Liver (tissue), 9 donors: Measurements from ENCODE around the gene COLEC12. TPM values are rescaled to one million over a fixed set of nuclear protein-coding genes. Genes with fewer than 3 reads are reported as not detected.
A peak's percentile ranks its signal among the peaks of the same experiment; 100 is the strongest.

Experiments used
- DNase-seq: peaks from one replicate; pipeline ENCODE4 v3.0.0-alpha.2; 2017; ENCODE audit warnings: low spot score
- H3K27ac ChIP-seq, 2 donors: one replicate each; pipeline ENCODE4 v1.7.0; 2013; ENCODE audit warnings: inconsistent platforms in 2 of 2, low read length in 2 of 2, control low read depth in 1 of 2, low read depth in 1 of 2, mild to moderate bottlenecking in 1 of 2
- H3K27me3 ChIP-seq, 4 donors: one replicate each; pipeline versions ENCODE4 v1.6.1 to v1.7.0; 2013; ENCODE audit warnings: low read length in 3 of 4, inconsistent platforms in 1 of 4, mild to moderate bottlenecking in 1 of 4, moderate library complexity in 1 of 4; ENCODE audit not compliant: control insufficient read depth in 4 of 4, insufficient read depth in 4 of 4
- H3K36me3 ChIP-seq, 4 donors: one replicate each; pipeline versions ENCODE4 v1.6.1 to v1.7.0; 2013; ENCODE audit warnings: low read length in 3 of 4, mild to moderate bottlenecking in 3 of 4, low read depth in 1 of 4, moderate library complexity in 1 of 4; ENCODE audit not compliant: control insufficient read depth in 4 of 4, insufficient read depth in 3 of 4
- H3K4me1 ChIP-seq, 4 donors: one replicate each; pipeline versions ENCODE4 v1.6.1 to v1.7.0; 2013; ENCODE audit warnings: low read length in 3 of 4, mild to moderate bottlenecking in 3 of 4, moderate library complexity in 1 of 4; ENCODE audit not compliant: control insufficient read depth in 4 of 4, insufficient read depth in 4 of 4
- H3K4me3 ChIP-seq, 3 donors: one replicate each; pipeline versions ENCODE4 v1.6.1 to v1.7.0; 2013; ENCODE audit warnings: low read length in 3 of 3, control low read depth in 1 of 3, low read depth in 1 of 3, mild to moderate bottlenecking in 1 of 3
- H3K9ac ChIP-seq, 2 donors: one replicate each; pipeline ENCODE4 v1.7.0; 2013; ENCODE audit warnings: low read length in 2 of 2, mild to moderate bottlenecking in 2 of 2, moderate library complexity in 2 of 2, control low read depth in 1 of 2, low read depth in 1 of 2
- H3K9me3 ChIP-seq, 4 donors: one replicate each; pipeline versions ENCODE4 v1.6.1 to v1.7.0; 2013; ENCODE audit warnings: low read length in 3 of 4; ENCODE audit not compliant: control insufficient read depth in 4 of 4
- EGR1 ChIP-seq, 2 donors: IDR thresholded peaks; 2 replicates each; pipeline ENCODE4 v1.6.1; 2016 to 2018; ENCODE audit warnings: antibody characterized with exemption in 2 of 2, low read depth in 2 of 2
- FOXA2 ChIP-seq: IDR thresholded peaks from 2 replicates; pipeline ENCODE4 v1.6.1; 2016; ENCODE audit warnings: antibody characterized with exemption
- GABPA ChIP-seq, 2 donors: IDR thresholded peaks in 1 of 2; conservative IDR thresholded peaks in 1 of 2; 2 replicates each; pipeline ENCODE4 v1.6.1; 2016; ENCODE audit warnings: antibody characterized with exemption in 2 of 2, mild to moderate bottlenecking in 1 of 2, moderate library complexity in 1 of 2
- HNF4A ChIP-seq, 2 donors: conservative IDR thresholded peaks; 2 replicates each; pipeline ENCODE4 v1.6.1; 2016; ENCODE audit warnings: antibody characterized with exemption in 2 of 2, mild to moderate bottlenecking in 2 of 2
- JUND ChIP-seq, 2 donors: IDR thresholded peaks; 2 replicates each; pipeline ENCODE4 v1.6.1; 2016; ENCODE audit warnings: antibody characterized with exemption in 2 of 2
- NR2F2 ChIP-seq: IDR thresholded peaks from 2 replicates; pipeline ENCODE4 v1.6.1; 2016; ENCODE audit warnings: antibody characterized with exemption
- RAD21 ChIP-seq, 2 donors: IDR thresholded peaks; 2 replicates each; pipeline ENCODE4 v1.6.1; 2016; ENCODE audit warnings: antibody characterized with exemption in 2 of 2, mild to moderate bottlenecking in 2 of 2
- RXRA ChIP-seq, 2 donors: IDR thresholded peaks; 2 replicates each; pipeline ENCODE4 v1.6.1; 2017 to 2018; ENCODE audit warnings: antibody characterized with exemption in 2 of 2, mild to moderate bottlenecking in 1 of 2
- SP1 ChIP-seq: IDR thresholded peaks from 2 replicates; pipeline ENCODE4 v1.6.1; 2018; ENCODE audit warnings: antibody characterized with exemption, mild to moderate bottlenecking
- TAF1 ChIP-seq: conservative IDR thresholded peaks from 2 replicates; pipeline ENCODE4 v1.6.1; 2016; ENCODE audit warnings: antibody characterized with exemption, mild to moderate bottlenecking
- WGBS: extraction: QIAGEN DNeasy Blood & Tissue Kit; methylation state at CpG from one replicate; pipeline ENCODE4 v1.1.7; 2013; 5-methylcytosine and 5-hydroxymethylcytosine counted together
- polyA plus RNA-seq, 2 donors: library from polyadenylated mRNA; stranded (reverse) in 1 of 2; unstranded in 1 of 2; fragments of 200-250 nt in 1 of 2; fragments of >200 nt in 1 of 2; fragmentation: Nextera tagmentation in 1 of 2; extraction: Ambion mirVana in 1 of 2; gene quantifications; one replicate each; pipeline versions ENCODE4 v1.2.1 to v1.2.3, GENCODE V29; 2013 to 2015
- total RNA-seq, 2 donors: library from RNA; depleted of rRNA; stranded (reverse); fragments of >200 nt; gene quantifications; one replicate each; pipeline ENCODE4 v1.2.3, GENCODE V29; 2014
- TF ChIP-seq, protein P1 (sequence below): IDR thresholded peaks from 2 replicates; pipeline ENCODE4 v1.6.1; 2016; ENCODE audit warnings: antibody characterized with exemption, mild to moderate bottlenecking
- TF ChIP-seq, protein P2 (sequence below): fragments of 150-350 bp; IDR thresholded peaks from 2 replicates; pipeline ENCODE4 v1.5.1; 2017; ENCODE audit warnings: improper control_type of control experiment, low read depth, low read length; ENCODE audit not compliant: missing input control
- TF ChIP-seq, protein P3 (sequence below): IDR thresholded peaks from 2 replicates; pipeline ENCODE4 v1.6.1; 2016; ENCODE audit warnings: antibody characterized with exemption
- donor health status: healthy.
- donor health status: healthy.
- donor health status: healthy.
- donor health status: healthy.
- donor health status: healthy.

Gene COLEC12
- total and polyA plus RNA-seq, 4 donors, result 0.03 to 1.6 (median 0.28) TPM

DNA sequence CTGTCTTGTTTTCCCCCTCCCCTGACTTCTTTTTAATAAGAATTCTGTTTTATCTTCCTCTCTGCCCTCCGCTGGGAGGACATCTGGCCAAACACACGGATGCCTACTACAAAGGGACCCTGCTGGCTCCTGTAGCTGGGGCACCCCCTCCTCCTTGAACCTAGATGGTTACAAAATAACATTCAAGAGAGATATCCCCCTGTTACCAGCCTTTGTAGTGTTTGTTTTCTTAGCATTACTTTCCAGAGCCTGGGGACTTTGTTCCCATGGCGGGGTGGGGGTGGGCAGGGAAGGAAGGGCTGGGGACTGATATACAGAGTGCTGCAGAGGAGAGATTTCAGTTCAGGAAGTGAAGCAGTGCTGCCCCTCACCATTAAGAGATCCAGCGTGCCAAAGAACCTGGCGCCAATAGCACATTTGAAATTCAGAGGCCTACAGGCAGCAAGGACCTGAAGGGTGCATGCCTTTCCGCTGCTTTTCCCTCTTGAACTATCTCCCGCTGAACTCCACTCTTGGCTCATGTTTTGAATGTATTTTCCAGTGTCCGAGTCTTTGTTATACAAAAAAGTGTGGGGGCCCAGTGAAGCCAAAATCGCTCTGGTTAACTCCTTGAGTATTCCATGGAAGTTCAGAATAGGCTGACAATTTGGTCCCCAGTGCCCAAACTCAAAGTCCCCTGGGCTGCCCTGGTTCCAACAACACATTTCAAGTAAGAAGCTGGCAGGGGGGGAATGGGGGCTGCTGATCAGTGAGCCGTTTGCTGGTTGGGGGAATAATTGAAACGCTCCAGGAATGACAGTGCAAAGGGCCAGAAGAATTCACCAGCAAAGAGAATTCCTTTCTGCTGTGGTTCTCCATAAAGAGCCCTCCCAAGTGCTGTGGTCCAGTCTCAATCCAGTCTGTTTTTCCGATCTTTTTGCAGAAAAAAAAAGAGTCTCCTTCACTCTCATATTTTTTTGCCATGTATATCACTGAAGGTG, 137.9 kb downstream of the COLEC12 start:
- no peaks in the 10 kb centered on the region for H3K9me3 ChIP-seq
- no peak overlapping the region for H3K27ac ChIP-seq
- H3K4me3 ChIP-seq, result no peak overlapping the region
- H3K36me3 ChIP-seq, result no peaks in the 10 kb centered on the region
- no peaks in the 10 kb centered on the region for H3K4me1 ChIP-seq
- no peak for TF ChIP-seq JUND (IDR thresholded peaks at IDR 0.05)
- TF ChIP-seq, protein P1, sequence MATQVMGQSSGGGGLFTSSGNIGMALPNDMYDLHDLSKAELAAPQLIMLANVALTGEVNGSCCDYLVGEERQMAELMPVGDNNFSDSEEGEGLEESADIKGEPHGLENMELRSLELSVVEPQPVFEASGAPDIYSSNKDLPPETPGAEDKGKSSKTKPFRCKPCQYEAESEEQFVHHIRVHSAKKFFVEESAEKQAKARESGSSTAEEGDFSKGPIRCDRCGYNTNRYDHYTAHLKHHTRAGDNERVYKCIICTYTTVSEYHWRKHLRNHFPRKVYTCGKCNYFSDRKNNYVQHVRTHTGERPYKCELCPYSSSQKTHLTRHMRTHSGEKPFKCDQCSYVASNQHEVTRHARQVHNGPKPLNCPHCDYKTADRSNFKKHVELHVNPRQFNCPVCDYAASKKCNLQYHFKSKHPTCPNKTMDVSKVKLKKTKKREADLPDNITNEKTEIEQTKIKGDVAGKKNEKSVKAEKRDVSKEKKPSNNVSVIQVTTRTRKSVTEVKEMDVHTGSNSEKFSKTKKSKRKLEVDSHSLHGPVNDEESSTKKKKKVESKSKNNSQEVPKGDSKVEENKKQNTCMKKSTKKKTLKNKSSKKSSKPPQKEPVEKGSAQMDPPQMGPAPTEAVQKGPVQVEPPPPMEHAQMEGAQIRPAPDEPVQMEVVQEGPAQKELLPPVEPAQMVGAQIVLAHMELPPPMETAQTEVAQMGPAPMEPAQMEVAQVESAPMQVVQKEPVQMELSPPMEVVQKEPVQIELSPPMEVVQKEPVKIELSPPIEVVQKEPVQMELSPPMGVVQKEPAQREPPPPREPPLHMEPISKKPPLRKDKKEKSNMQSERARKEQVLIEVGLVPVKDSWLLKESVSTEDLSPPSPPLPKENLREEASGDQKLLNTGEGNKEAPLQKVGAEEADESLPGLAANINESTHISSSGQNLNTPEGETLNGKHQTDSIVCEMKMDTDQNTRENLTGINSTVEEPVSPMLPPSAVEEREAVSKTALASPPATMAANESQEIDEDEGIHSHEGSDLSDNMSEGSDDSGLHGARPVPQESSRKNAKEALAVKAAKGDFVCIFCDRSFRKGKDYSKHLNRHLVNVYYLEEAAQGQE, result no peak
- TF ChIP-seq NR2F2, result no peak
- no peak for TF ChIP-seq RAD21 (IDR thresholded peaks at IDR 0.05)
- 55% methylated on average over 12 of the region's 12 CpGs for WGBS
- peaks cover 0 to 5% (median 0%) of the 10 kb centered on the region in 4 donors for H3K27me3 ChIP-seq
- DNase-seq, result peak; percentile 40
- H3K9ac ChIP-seq, result no peak overlapping the region

DNA sequence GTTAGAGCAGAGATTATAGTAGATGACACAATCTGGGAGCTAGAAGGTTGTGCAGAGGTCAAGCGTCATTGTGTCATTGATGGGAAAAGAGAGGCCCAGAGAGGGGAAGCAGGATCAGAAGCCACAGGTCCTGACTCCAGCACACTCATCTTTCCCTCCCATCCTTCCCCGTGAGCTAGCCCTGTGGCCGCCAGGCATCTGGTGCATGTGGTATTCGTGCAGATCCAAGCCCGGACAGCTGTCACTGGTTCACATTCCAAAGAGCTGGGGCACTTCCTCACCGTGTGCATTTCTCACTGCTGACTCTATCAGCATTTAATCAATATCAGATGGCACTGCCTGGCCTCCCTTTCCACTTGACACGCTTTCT, 138.6 kb downstream of the COLEC12 start:
- TF ChIP-seq GABPA (IDR thresholded peaks at IDR 0.05 in 1 of 2, conservative IDR thresholded peaks at IDR 0.05 in 1 of 2) (no peak), RXRA (IDR thresholded peaks at IDR 0.05) (no peak), RAD21 (IDR thresholded peaks at IDR 0.05) (no peak), SP1 (no peak), TAF1 (no peak), EGR1 (IDR thresholded peaks at IDR 0.05; ENCODE audit: low read depth in 2 of 2) (no peak), JUND (IDR thresholded peaks at IDR 0.05) (no peak), NR2F2 (no peak), FOXA2 (no peak), HNF4A (conservative IDR thresholded peaks at IDR 0.05) (no peak)
- TF ChIP-seq, protein P2, sequence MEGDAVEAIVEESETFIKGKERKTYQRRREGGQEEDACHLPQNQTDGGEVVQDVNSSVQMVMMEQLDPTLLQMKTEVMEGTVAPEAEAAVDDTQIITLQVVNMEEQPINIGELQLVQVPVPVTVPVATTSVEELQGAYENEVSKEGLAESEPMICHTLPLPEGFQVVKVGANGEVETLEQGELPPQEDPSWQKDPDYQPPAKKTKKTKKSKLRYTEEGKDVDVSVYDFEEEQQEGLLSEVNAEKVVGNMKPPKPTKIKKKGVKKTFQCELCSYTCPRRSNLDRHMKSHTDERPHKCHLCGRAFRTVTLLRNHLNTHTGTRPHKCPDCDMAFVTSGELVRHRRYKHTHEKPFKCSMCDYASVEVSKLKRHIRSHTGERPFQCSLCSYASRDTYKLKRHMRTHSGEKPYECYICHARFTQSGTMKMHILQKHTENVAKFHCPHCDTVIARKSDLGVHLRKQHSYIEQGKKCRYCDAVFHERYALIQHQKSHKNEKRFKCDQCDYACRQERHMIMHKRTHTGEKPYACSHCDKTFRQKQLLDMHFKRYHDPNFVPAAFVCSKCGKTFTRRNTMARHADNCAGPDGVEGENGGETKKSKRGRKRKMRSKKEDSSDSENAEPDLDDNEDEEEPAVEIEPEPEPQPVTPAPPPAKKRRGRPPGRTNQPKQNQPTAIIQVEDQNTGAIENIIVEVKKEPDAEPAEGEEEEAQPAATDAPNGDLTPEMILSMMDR, result no peak
- TF ChIP-seq, protein P3, sequence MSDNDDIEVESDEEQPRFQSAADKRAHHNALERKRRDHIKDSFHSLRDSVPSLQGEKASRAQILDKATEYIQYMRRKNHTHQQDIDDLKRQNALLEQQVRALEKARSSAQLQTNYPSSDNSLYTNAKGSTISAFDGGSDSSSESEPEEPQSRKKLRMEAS, result no peak
- Histone ChIP-seq H3K9ac (no peak overlapping the region), H3K4me3 (no peak overlapping the region), H3K36me3 (no peaks in the 10 kb centered on the region), H3K27me3 (peaks cover 0 to 5% (median 0%) of the 10 kb centered on the region in 4 donors), H3K4me1 (no peaks in the 10 kb centered on the region), H3K9me3 (no peaks in the 10 kb centered on the region), H3K27ac (no peak overlapping the region)
- no peak for DNase-seq
- 42% methylated on average over 7 of the region's 7 CpGs for WGBS
